ENCODE data around the gene ATIC. TPM values are rescaled to one million over a fixed set of nuclear protein-coding genes. Genes with fewer than 3 reads are reported as not detected.

Gene ATIC
- total RNA-seq, 1 experiment from 2014 or later = 295 TPM

DNA sequence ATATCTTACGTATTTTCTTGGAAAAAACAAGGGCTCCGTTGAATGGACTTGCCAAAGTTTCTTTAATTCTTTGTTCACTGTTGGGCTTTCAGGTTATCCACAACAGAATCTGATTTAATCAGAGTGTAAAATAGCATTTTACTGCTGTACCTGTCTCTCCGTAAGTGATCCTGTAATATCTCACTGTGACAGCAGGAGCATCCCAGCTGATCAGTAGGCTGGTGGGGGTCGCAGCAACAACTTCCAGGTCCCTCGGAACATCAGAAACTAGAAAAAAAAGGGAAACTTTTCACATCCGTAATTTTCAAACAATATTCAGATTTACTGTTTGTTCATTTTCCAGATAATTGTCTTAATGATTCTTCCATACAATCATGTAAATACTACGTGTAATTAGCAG is 72.9 kb downstream of the ATIC start:
- peaks cover 8 to 9% of the 10 kb centered on the region in 2 experiments for H3K4me1 Mint-ChIP-seq
- H3K79me2 ChIP-seq (ENCODE audit: insufficient read depth, low read length) = no peaks in the 10 kb centered on the region
- H3K27me3 Mint-ChIP-seq (ENCODE audit: low read depth) = no peaks in the 10 kb centered on the region

More for the DNA sequence above, 72.9 kb downstream of the ATIC start:
- Histone ChIP-seq H2BK15ac (ENCODE audit: low read depth, low read length) (no peak overlapping the region), H3K9ac (ENCODE audit: extremely low read depth, insufficient read length, low read length) (no peak overlapping the region), H3K9me3 (ENCODE audit: control insufficient read depth, low read depth, low read length) (no peaks in the 10 kb centered on the region), H3K23ac (ENCODE audit: insufficient read length, low read depth, low read length) (no peak overlapping the region), H3K27ac (ENCODE audit: insufficient read length, low read depth, low read length) (no peak overlapping the region), H3K4me2 (ENCODE audit: insufficient read depth, insufficient read length, low read length) (no peak overlapping the region), H3K27me3 (ENCODE audit: insufficient read depth, low read length) (no peaks in the 10 kb centered on the region), H3K79me1 (ENCODE audit: insufficient read depth, low read depth, low read length, poor library complexity, severe bottlenecking) (no peaks in the 10 kb centered on the region), H2AFZ (ENCODE audit: low read length) (no peak overlapping the region), H3K23me2 (ENCODE audit: insufficient read length, low read depth, low read length, poor library complexity, severe bottlenecking) (no peaks in the 10 kb centered on the region), H3K56ac (ENCODE audit: insufficient read length, low read depth, low read length) (no peak overlapping the region), H2BK120ac (ENCODE audit: low read depth, low read length, poor library complexity, severe bottlenecking) (no peak overlapping the region), H2BK5ac (ENCODE audit: insufficient read length, low read length) (no peak overlapping the region), H3K4me1 (ENCODE audit: insufficient read depth, low read length) (peaks cover 5% of the 10 kb centered on the region; the same call in 1 of the 2 replicates), H3T11ph (ENCODE audit: low read length) (no peak overlapping the region), H2BK20ac (ENCODE audit: low read depth, low read length, poor library complexity, severe bottlenecking) (no peak overlapping the region), H2BK12ac (ENCODE audit: insufficient read length, low read depth, low read length) (no peak overlapping the region), H4K8ac (replicated peaks; ENCODE audit: insufficient read length, low read depth, low read length) (no peak overlapping the region), H3K18ac (ENCODE audit: insufficient read length, low read depth, low read length) (no peak overlapping the region), H2AK5ac (ENCODE audit: insufficient read length, low read length) (no peak overlapping the region), H3K4ac (ENCODE audit: low read depth, low read length) (no peak overlapping the region), H4K5ac (ENCODE audit: insufficient read length, low read depth, low read length) (no peak overlapping the region), H3K14ac (ENCODE audit: insufficient read depth, low read length) (no peak overlapping the region), H4K91ac (ENCODE audit: insufficient read length, low read depth, low read length) (no peak overlapping the region), H4K20me1 (ENCODE audit: control insufficient read depth, insufficient read depth, insufficient read length) (no peaks in the 10 kb centered on the region)
- Mint-ChIP-seq H3K4me3 (no peak overlapping the region), H3K27ac (no peak overlapping the region), H3K36me3 (ENCODE audit: insufficient read depth in 1 of 3, low read depth in 3 of 3) (peaks cover 9 to 34% (median 16%) of the 10 kb centered on the region in 3 experiments; a peak in 6 of 7 replicates), H3K9me3 (no peaks in the 10 kb centered on the region)
- DNase-seq = no peak
- TF ChIP-seq, protein P1, sequence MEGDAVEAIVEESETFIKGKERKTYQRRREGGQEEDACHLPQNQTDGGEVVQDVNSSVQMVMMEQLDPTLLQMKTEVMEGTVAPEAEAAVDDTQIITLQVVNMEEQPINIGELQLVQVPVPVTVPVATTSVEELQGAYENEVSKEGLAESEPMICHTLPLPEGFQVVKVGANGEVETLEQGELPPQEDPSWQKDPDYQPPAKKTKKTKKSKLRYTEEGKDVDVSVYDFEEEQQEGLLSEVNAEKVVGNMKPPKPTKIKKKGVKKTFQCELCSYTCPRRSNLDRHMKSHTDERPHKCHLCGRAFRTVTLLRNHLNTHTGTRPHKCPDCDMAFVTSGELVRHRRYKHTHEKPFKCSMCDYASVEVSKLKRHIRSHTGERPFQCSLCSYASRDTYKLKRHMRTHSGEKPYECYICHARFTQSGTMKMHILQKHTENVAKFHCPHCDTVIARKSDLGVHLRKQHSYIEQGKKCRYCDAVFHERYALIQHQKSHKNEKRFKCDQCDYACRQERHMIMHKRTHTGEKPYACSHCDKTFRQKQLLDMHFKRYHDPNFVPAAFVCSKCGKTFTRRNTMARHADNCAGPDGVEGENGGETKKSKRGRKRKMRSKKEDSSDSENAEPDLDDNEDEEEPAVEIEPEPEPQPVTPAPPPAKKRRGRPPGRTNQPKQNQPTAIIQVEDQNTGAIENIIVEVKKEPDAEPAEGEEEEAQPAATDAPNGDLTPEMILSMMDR (conservative IDR thresholded peaks at IDR 0.05) = no peak
- WGBS (ENCODE audit: extremely low coverage, insufficient read length, low lambda C conversion rate) = no CpG with 5 or more reads among the region's 7 CpGs

Data from H9 (cell line).